Brain microvascular endothelial cell (primary cell): ENCODE results near the gene ARHGAP26.

Experiments used
- DNase-seq: peaks from one replicate; pipeline ENCODE4 v3.0.0-alpha.2; 2020
- H3K27ac ChIP-seq: fragments of 250-450 bp; sonication (Bioruptor Pico); 2 replicates; pipeline ENCODE4 v1.5.1; 2020; ENCODE audit warnings: mild to moderate bottlenecking, moderate library complexity
- H3K27me3 ChIP-seq: fragments of 250-450 bp; sonication (Bioruptor Pico); replicated peaks from 2 replicates; pipeline ENCODE4 v1.5.1; 2020; ENCODE audit warnings: mild to moderate bottlenecking
- H3K36me3 ChIP-seq: fragments of 250-450 bp; sonication (Bioruptor Pico); replicated peaks from 2 replicates; pipeline ENCODE4 v1.5.1; 2020; ENCODE audit warnings: mild to moderate bottlenecking
- H3K4me3 ChIP-seq: 2 replicates; pipeline ENCODE4 v1.5.1; 2011; ENCODE audit warnings: low read depth, mild to moderate bottlenecking, control low read depth, low read length, moderate library complexity
- in situ Hi-C: cut with HindIII; loops from 2 replicates; pipeline ENCODE4 v1.10.0; 2017; ENCODE audit warnings: low sequenced_read_pairs, low pct_ligation_motif_present
- TF ChIP-seq, protein P1 (sequence below): IDR thresholded peaks from 2 replicates; pipeline ENCODE4 v1.5.1; 2011; ENCODE audit warnings: low read depth, mild to moderate bottlenecking, moderate library complexity, low read length, control low read depth, inconsistent platforms; ENCODE audit errors: missing control alignments

The ARHGAP26 gene

DNA sequence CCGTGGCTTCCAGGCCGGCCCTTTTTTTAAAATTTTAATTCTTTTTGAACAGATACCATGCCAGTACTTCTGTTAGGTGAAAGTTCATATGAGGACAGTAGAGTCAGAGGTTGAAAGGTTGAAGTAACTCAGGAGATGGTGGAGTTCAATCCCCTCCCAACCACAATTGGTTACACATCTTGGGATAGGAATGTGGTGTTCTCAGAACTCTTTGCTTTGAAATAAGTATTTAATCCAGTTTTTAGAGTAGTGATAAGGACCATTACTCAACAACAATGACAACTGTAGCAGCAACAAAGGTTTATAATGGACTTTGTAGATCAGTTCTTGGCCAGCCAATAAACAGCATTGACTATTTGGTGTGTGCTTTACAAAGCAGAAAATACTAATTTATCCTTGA, 116.0 kb downstream of the ARHGAP26 start:
- no peak overlapping the region for H3K27ac ChIP-seq
- no peak overlapping the region for H3K4me3 ChIP-seq
- H3K36me3 ChIP-seq: no peaks in the 10 kb centered on the region
- no peaks in the 10 kb centered on the region for H3K27me3 ChIP-seq
- TF ChIP-seq, protein P1, sequence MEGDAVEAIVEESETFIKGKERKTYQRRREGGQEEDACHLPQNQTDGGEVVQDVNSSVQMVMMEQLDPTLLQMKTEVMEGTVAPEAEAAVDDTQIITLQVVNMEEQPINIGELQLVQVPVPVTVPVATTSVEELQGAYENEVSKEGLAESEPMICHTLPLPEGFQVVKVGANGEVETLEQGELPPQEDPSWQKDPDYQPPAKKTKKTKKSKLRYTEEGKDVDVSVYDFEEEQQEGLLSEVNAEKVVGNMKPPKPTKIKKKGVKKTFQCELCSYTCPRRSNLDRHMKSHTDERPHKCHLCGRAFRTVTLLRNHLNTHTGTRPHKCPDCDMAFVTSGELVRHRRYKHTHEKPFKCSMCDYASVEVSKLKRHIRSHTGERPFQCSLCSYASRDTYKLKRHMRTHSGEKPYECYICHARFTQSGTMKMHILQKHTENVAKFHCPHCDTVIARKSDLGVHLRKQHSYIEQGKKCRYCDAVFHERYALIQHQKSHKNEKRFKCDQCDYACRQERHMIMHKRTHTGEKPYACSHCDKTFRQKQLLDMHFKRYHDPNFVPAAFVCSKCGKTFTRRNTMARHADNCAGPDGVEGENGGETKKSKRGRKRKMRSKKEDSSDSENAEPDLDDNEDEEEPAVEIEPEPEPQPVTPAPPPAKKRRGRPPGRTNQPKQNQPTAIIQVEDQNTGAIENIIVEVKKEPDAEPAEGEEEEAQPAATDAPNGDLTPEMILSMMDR: no peak
- peak; percentile 35 for DNase-seq
- in situ Hi-C loops: no loop called here

DNA sequence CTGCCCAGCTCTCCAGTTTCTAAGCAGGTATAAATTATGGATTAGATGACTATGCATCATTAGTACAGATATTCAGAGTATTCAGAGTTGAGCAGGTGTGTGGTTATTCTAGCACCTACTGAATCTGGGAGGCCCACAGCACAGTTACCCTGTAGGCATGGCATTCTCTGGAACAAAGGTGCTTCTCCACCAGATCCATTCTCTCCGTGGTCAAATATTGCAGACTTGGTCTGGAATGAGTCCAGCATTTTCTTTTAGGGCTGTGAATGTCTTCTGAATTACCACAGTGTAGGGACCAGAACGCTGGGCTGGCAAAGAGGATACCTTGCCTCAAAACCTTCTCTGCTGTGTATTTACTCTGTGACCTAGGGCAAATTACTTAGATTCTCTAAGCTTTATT, 116.8 kb downstream of the ARHGAP26 start:
- no peak overlapping the region for H3K27ac ChIP-seq
- DNase-seq: no peak
- no peak overlapping the region for H3K4me3 ChIP-seq
- in situ Hi-C loops: no loop called here
- no peaks in the 10 kb centered on the region for H3K36me3 ChIP-seq
- H3K27me3 ChIP-seq: no peaks in the 10 kb centered on the region
- TF ChIP-seq, protein P1: no peak

DNA sequence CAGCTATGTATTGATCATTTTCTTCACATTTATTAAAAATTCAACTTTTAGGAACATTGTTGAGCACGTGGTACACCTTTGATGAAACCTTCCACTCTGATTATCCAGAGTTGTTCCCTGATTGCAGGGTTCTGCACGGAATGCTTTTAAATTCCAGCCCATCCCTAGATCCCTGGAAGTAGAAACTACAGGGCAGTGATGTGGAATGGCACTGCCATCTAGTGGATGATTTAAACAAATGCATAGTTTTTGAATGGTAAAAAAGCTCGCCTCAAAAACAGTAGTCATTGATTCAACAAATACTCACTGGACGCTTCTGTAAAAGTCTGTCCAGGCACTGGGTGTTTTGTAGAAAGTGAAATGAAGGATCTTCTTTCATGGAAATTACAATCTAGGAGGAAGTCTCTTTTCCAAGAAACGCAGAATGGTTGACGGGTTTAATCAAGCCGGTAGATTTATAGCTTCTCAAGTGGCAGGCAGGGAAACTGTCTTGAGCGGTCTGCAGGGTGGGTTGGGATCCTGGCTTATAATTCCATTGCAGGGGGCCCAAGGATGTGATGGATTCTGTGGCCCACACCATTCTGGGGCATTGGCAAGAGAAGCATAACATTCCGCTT, 118.4 kb downstream of the ARHGAP26 start:
- in situ Hi-C loops: no loop called here
- DNase-seq: peak; percentile 35
- Histone ChIP-seq H3K4me3 (no peak overlapping the region), H3K36me3 (no peaks in the 10 kb centered on the region), H3K27me3 (no peaks in the 10 kb centered on the region), H3K27ac (no peak overlapping the region)
- TF ChIP-seq, protein P1: peak; percentile 65

DNA sequence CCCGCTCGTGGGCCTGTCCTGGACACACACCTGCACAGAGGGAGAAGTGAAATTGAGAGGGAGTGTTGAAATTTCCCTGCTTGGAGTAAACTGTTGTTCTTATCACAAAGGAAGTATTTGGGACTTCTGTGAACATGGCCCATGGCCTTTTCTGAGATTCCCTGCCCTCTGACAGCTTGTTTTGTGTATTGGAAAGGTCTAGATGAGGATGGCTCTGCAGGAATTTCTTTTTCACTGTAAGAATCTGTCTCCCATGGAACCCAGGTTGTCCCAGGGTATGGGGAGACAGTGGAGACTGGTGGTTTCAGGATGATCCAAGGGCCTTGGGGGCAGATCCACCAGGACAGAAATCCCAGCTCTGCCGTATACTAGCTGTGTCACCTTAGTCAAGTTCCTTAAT, 121.8 kb downstream of the ARHGAP26 start:
- Histone ChIP-seq H3K27ac (no peak overlapping the region), H3K27me3 (no peaks in the 10 kb centered on the region), H3K36me3 (no peaks in the 10 kb centered on the region), H3K4me3 (no peak overlapping the region)
- no peak for DNase-seq
- TF ChIP-seq, protein P1: no peak
- in situ Hi-C loops: no loop called here

DNA sequence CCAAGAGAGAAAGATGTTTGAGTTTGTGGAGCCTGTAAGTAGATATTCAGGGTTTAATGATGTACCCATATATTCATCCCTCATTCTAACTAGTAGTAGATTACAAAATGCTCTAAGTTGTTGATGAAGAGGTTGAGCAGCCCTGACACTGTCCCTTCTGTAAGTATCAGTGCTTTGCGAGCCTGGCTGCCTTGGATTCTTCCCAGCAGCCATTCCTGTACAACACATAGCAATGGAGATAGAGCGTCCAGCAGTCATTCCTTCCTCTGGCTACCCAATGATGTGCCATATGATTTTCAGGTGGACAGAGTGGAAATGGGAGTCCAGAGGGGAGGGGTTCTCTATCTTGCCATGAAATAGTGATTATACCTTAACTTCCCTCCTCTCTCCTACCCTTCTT, 124.1 kb downstream of the ARHGAP26 start:
- Histone ChIP-seq H3K27ac (no peak overlapping the region), H3K27me3 (no peaks in the 10 kb centered on the region), H3K36me3 (no peaks in the 10 kb centered on the region), H3K4me3 (no peak overlapping the region)
- in situ Hi-C loops: no loop called here
- DNase-seq: no peak
- TF ChIP-seq, protein P1: no peak

DNA sequence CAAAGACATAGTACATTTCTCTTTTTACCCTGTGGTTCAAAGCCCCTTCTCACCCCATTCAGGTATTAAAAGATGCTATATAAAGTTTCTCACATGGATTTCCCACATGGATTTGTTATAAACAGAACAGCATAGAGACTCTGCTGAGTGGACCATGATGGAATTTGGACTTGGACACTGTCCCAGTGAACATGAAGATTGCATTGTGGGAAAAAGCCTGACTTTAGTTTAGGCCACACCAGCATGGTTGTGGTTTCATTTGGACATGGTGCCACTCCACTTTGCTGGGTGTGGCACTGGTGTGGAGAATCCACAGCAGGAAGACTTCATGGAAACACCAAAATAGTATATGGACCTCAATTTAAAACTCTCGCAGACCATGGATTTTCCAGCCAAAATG, 124.6 kb downstream of the ARHGAP26 start:
- H3K27ac ChIP-seq: no peak overlapping the region
- H3K4me3 ChIP-seq: no peak overlapping the region
- DNase-seq: peak; percentile 40
- TF ChIP-seq, protein P1: no peak
- no peaks in the 10 kb centered on the region for H3K36me3 ChIP-seq
- no peaks in the 10 kb centered on the region for H3K27me3 ChIP-seq
- in situ Hi-C loops: no loop called here
